Prostate gland (tissue), 2 donors: ENCODE results near the gene PSMB9.
"Not testable (repeated sequence)": the region's sequence is repeated elsewhere in the genome, so short reads cannot be mapped to it uniquely, and the experiment has no call there.

Experiments used
- POLR2A ChIP-seq: fragments of 450-650 bp; IDR thresholded peaks from one replicate; pipeline ENCODE4 v1.6.1; 2016; ENCODE audit warnings: antibody characterized with exemption, mild to moderate bottlenecking
- POLR2AphosphoS5 ChIP-seq: sonication (generic); formaldehyde crosslinking; IDR thresholded peaks from one replicate; pipeline ENCODE4 v1.6.1; 2017; ENCODE audit warnings: antibody characterized with exemption
- TF ChIP-seq, protein P1 (sequence below), 4 experiments: fragments of 200-600 bp in 2 of 4; fragments of 450-650 bp in 2 of 4; sonication (generic) in 2 of 4; IDR thresholded peaks; 1 replicate in 3 of 4; 2 replicates in 1 of 4; pipeline ENCODE4 v1.5.1; 2016 to 2019; ENCODE audit warnings: antibody characterized with exemption in 4 of 4, mild to moderate bottlenecking in 2 of 4, moderate library complexity in 2 of 4

DNA sequence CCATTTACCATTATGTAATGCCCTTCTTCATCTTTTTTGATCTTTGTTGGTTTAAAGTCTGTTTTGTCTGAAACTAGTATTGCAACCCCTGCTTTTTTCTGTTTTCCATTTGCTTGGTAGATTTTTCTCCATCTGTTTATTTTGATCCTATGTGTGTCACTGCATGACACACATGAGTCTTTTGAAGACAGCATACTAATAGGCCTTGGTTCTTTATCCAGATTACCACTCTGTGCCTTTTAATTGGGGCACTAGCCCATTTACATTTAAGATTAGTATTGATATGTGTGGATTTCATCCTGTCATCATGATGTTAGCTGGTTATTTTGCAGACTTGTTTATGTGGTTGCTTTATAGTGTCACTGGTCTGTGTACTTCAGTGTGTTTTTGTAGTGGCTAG, 48.6 kb upstream of the PSMB9 start:
- not testable (repeated sequence) for TF ChIP-seq POLR2AphosphoS5, POLR2A
- TF ChIP-seq, protein P1, sequence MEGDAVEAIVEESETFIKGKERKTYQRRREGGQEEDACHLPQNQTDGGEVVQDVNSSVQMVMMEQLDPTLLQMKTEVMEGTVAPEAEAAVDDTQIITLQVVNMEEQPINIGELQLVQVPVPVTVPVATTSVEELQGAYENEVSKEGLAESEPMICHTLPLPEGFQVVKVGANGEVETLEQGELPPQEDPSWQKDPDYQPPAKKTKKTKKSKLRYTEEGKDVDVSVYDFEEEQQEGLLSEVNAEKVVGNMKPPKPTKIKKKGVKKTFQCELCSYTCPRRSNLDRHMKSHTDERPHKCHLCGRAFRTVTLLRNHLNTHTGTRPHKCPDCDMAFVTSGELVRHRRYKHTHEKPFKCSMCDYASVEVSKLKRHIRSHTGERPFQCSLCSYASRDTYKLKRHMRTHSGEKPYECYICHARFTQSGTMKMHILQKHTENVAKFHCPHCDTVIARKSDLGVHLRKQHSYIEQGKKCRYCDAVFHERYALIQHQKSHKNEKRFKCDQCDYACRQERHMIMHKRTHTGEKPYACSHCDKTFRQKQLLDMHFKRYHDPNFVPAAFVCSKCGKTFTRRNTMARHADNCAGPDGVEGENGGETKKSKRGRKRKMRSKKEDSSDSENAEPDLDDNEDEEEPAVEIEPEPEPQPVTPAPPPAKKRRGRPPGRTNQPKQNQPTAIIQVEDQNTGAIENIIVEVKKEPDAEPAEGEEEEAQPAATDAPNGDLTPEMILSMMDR (IDR thresholded peaks at IDR 0.05) = not testable (repeated sequence)
